ENCODE measurements around the gene TMIGD1.

Gene TMIGD1

GRCh38 chr17:30360086-30360808 lies 26.4 kb upstream of the TMIGD1 start:
- Histone ChIP-seq H3K4me3 (replicated peaks; ENCODE audit: insufficient read depth, low read length) (no peak overlapping the region), H3K27me3 (ENCODE audit: insufficient read depth, poor library complexity, severe bottlenecking) (no peaks in the 10 kb centered on the region), H3K27ac (replicated peaks) (peak overlapping the region; percentile 95)
- DNase-seq (ENCODE audit: low read depth in 1 of 2, low spot score in 1 of 2), result peak in 1 of 2 experiments; percentile 46
- no peak for TF ChIP-seq GABPA (IDR thresholded peaks at IDR 0.05; ENCODE audit: low read depth)
- no peak; the same call in 1 of the 2 replicates for TF ChIP-seq POLR2AphosphoS5 (IDR thresholded peaks at IDR 0.05; ENCODE audit: low read depth)
- no peak for TF ChIP-seq SPI1 (IDR thresholded peaks at IDR 0.05; ENCODE audit: borderline replicate concordance, low read depth)
- TF ChIP-seq CTCF (IDR thresholded peaks at IDR 0.05; ENCODE audit: insufficient read depth, low read length), result no peak
- TF ChIP-seq REST (IDR thresholded peaks at IDR 0.05; ENCODE audit: insufficient replicate concordance, low read depth), result no peak

- H3K4me3 ChIP-seq (replicated peaks; ENCODE audit: insufficient read depth, low read length), result no peak overlapping the region
Measured at GRCh38 chr17:30358055-30358760, 24.4 kb upstream of the TMIGD1 start.

GRCh38 chr17:30357476-30357875 lies 23.6 kb upstream of the TMIGD1 start:
- DNase-seq (ENCODE audit: low read depth in 1 of 2, low spot score in 1 of 2), result no peak

More at GRCh38 chr17:30358055-30358760, 24.4 kb upstream of the TMIGD1 start:
- TF ChIP-seq CTCF (IDR thresholded peaks at IDR 0.05; ENCODE audit: insufficient read depth, low read length), result no peak
- no peak for TF ChIP-seq GABPA (IDR thresholded peaks at IDR 0.05; ENCODE audit: low read depth)
- no peak for TF ChIP-seq POLR2AphosphoS5 (IDR thresholded peaks at IDR 0.05; ENCODE audit: low read depth)
- no peak for TF ChIP-seq SPI1 (IDR thresholded peaks at IDR 0.05; ENCODE audit: borderline replicate concordance, low read depth)
- H3K27me3 ChIP-seq (ENCODE audit: insufficient read depth, poor library complexity, severe bottlenecking), result no peaks in the 10 kb centered on the region
- DNase-seq (ENCODE audit: low read depth in 1 of 2, low spot score in 1 of 2), result no peak
- H3K27ac ChIP-seq (replicated peaks), result peak overlapping the region; percentile 18

More at GRCh38 chr17:30357476-30357875, 23.6 kb upstream of the TMIGD1 start:
- H3K4me3 ChIP-seq (replicated peaks; ENCODE audit: insufficient read depth, low read length), result no peak overlapping the region
- TF ChIP-seq SPI1 (IDR thresholded peaks at IDR 0.05; ENCODE audit: borderline replicate concordance, low read depth) (no peak), CTCF (IDR thresholded peaks at IDR 0.05; ENCODE audit: insufficient read depth, low read length) (no peak), POLR2AphosphoS5 (IDR thresholded peaks at IDR 0.05; ENCODE audit: low read depth) (no peak), GABPA (IDR thresholded peaks at IDR 0.05; ENCODE audit: low read depth) (no peak), REST (IDR thresholded peaks at IDR 0.05; ENCODE audit: insufficient replicate concordance, low read depth) (no peak)
- H3K27ac ChIP-seq (replicated peaks), result no peak overlapping the region
- no peaks in the 10 kb centered on the region for H3K27me3 ChIP-seq (ENCODE audit: insufficient read depth, poor library complexity, severe bottlenecking)
